ENCODE results near the gene ATXN1. TPM values are rescaled to one million over a fixed set of nuclear protein-coding genes. Genes with fewer than 3 reads are reported as not detected.

Gene ATXN1
- polyA plus RNA-seq, 1 donor from 2014 or later: 28.2 TPM

GRCh38 chr6:16733085-16733484 lies 28.2 kb downstream of the ATXN1 start:
- H3K4me3 ChIP-seq (ENCODE audit: low read length): no peak overlapping the region
- no peak overlapping the region for H3K27ac ChIP-seq (ENCODE audit: low read length)
- H3K27me3 ChIP-seq (ENCODE audit: insufficient read depth, low read depth, low read length): no peaks in the 10 kb centered on the region
- no peak overlapping the region for H3K4me2 ChIP-seq (ENCODE audit: low read length)
- H3K9me2 ChIP-seq (ENCODE audit: insufficient read depth, low read length): no peaks in the 10 kb centered on the region
- no peak overlapping the region for H3K9ac ChIP-seq (ENCODE audit: low read length)
- no peaks in the 10 kb centered on the region for H4K20me1 ChIP-seq (ENCODE audit: insufficient read depth)
- H3K9me3 ChIP-seq (ENCODE audit: low read length): no peaks in the 10 kb centered on the region
- no peaks in the 10 kb centered on the region for H3K79me2 ChIP-seq (replicated peaks; ENCODE audit: insufficient read depth, low read length)
- no peak for TF ChIP-seq POLR2AphosphoS5 (IDR thresholded peaks at IDR 0.05)
- no peak for TF ChIP-seq TAF1 (IDR thresholded peaks at IDR 0.05; ENCODE audit: low read depth)
- no peak for TF ChIP-seq EP300 (conservative IDR thresholded peaks at IDR 0.05; ENCODE audit: poor library complexity, severe bottlenecking)
- TF ChIP-seq MXI1 (conservative IDR thresholded peaks at IDR 0.05; ENCODE audit: poor library complexity, severe bottlenecking): no peak
- no peak for TF ChIP-seq REST (IDR thresholded peaks at IDR 0.05; ENCODE audit: borderline replicate concordance)
- no peak for TF ChIP-seq RAD21 (conservative IDR thresholded peaks at IDR 0.05)
- TF ChIP-seq, protein P1, sequence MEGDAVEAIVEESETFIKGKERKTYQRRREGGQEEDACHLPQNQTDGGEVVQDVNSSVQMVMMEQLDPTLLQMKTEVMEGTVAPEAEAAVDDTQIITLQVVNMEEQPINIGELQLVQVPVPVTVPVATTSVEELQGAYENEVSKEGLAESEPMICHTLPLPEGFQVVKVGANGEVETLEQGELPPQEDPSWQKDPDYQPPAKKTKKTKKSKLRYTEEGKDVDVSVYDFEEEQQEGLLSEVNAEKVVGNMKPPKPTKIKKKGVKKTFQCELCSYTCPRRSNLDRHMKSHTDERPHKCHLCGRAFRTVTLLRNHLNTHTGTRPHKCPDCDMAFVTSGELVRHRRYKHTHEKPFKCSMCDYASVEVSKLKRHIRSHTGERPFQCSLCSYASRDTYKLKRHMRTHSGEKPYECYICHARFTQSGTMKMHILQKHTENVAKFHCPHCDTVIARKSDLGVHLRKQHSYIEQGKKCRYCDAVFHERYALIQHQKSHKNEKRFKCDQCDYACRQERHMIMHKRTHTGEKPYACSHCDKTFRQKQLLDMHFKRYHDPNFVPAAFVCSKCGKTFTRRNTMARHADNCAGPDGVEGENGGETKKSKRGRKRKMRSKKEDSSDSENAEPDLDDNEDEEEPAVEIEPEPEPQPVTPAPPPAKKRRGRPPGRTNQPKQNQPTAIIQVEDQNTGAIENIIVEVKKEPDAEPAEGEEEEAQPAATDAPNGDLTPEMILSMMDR (IDR thresholded peaks at IDR 0.05; ENCODE audit: poor library complexity, severe bottlenecking): no peak
- TF ChIP-seq SMC3 (conservative IDR thresholded peaks at IDR 0.05; ENCODE audit: poor library complexity): no peak
- TF ChIP-seq EZH2 (IDR thresholded peaks at IDR 0.05; ENCODE audit: borderline replicate concordance, insufficient read depth, low read length, poor library complexity, severe bottlenecking): no peak
- H3K36me3 ChIP-seq (ENCODE audit: insufficient read depth, low read length): no peaks in the 10 kb centered on the region
- H2AFZ ChIP-seq (ENCODE audit: low read depth, low read length): no peak overlapping the region
- H3F3A ChIP-seq (ENCODE audit: insufficient read depth, low read length, poor library complexity, severe bottlenecking): no peaks in the 10 kb centered on the region

DNA sequence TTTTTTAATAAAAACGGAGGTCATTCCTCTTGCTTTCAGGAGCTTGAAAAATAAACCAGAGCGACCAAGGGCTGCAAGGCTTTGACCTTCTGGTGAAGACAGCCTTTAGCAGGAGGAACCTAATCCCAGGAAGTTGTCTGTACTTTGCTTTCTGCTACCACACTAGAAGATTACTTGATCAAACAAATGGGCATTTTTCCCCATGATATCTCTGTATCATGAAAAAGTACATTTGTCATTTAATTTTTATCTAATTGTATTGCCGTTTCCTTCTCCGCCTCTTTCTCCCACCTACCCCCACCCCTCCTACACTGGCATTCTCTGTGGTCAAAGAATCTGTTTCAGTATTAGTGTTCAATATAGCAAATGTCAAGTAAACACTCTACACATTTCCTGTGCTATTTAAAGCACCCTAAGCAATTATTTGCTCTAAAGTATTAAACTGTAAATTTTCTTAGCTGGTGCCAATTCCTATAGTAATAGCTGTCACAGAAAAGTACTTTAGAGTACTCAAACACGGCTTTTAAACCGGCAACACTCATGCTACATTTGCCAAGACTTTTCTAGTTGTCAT lies 29.7 kb downstream of the ATXN1 start:
- Histone ChIP-seq H3K27ac (ENCODE audit: low read length) (no peak overlapping the region), H3K4me2 (ENCODE audit: low read length) (no peak overlapping the region), H4K20me1 (ENCODE audit: insufficient read depth) (no peaks in the 10 kb centered on the region), H3K27me3 (ENCODE audit: insufficient read depth, low read depth, low read length) (no peaks in the 10 kb centered on the region), H2AFZ (ENCODE audit: low read depth, low read length) (no peak overlapping the region), H3K36me3 (ENCODE audit: insufficient read depth, low read length) (no peaks in the 10 kb centered on the region), H3K9me3 (ENCODE audit: low read length) (no peaks in the 10 kb centered on the region), H3F3A (ENCODE audit: insufficient read depth, low read length, poor library complexity, severe bottlenecking) (no peaks in the 10 kb centered on the region), H3K9ac (ENCODE audit: low read length) (no peak overlapping the region), H3K79me2 (replicated peaks; ENCODE audit: insufficient read depth, low read length) (no peaks in the 10 kb centered on the region), H3K9me2 (ENCODE audit: insufficient read depth, low read length) (no peaks in the 10 kb centered on the region), H3K4me3 (ENCODE audit: low read length) (no peak overlapping the region)
- TF ChIP-seq EZH2 (IDR thresholded peaks at IDR 0.05; ENCODE audit: borderline replicate concordance, insufficient read depth, low read length, poor library complexity, severe bottlenecking) (no peak), POLR2AphosphoS5 (IDR thresholded peaks at IDR 0.05) (no peak), TAF1 (IDR thresholded peaks at IDR 0.05; ENCODE audit: low read depth) (no peak), EP300 (conservative IDR thresholded peaks at IDR 0.05; ENCODE audit: poor library complexity, severe bottlenecking) (peak; percentile 29), RAD21 (conservative IDR thresholded peaks at IDR 0.05) (no peak), MXI1 (conservative IDR thresholded peaks at IDR 0.05; ENCODE audit: poor library complexity, severe bottlenecking) (no peak)

Data from neural cell (in vitro differentiated cells).